Brain microvascular endothelial cell (primary cell): ENCODE measurements around the gene S100A16.

Experiments
- DNase-seq: peaks from one replicate; pipeline ENCODE4 v3.0.0-alpha.2; 2020
- H3K27ac ChIP-seq: fragments of 250-450 bp; sonication (Bioruptor Pico); 2 replicates; pipeline ENCODE4 v1.5.1; 2020; ENCODE audit warnings: mild to moderate bottlenecking, moderate library complexity
- H3K27me3 ChIP-seq: fragments of 250-450 bp; sonication (Bioruptor Pico); replicated peaks from 2 replicates; pipeline ENCODE4 v1.5.1; 2020; ENCODE audit warnings: mild to moderate bottlenecking
- H3K36me3 ChIP-seq: fragments of 250-450 bp; sonication (Bioruptor Pico); replicated peaks from 2 replicates; pipeline ENCODE4 v1.5.1; 2020; ENCODE audit warnings: mild to moderate bottlenecking
- H3K4me3 ChIP-seq: 2 replicates; pipeline ENCODE4 v1.5.1; 2011; ENCODE audit warnings: low read depth, mild to moderate bottlenecking, control low read depth, low read length, moderate library complexity
- in situ Hi-C: cut with HindIII; loops from 2 replicates; pipeline ENCODE4 v1.10.0; 2017; ENCODE audit warnings: low sequenced_read_pairs, low pct_ligation_motif_present
- TF ChIP-seq, protein P1 (sequence below): IDR thresholded peaks from 2 replicates; pipeline ENCODE4 v1.5.1; 2011; ENCODE audit warnings: low read depth, mild to moderate bottlenecking, moderate library complexity, low read length, control low read depth, inconsistent platforms; ENCODE audit errors: missing control alignments

Gene S100A16

DNA sequence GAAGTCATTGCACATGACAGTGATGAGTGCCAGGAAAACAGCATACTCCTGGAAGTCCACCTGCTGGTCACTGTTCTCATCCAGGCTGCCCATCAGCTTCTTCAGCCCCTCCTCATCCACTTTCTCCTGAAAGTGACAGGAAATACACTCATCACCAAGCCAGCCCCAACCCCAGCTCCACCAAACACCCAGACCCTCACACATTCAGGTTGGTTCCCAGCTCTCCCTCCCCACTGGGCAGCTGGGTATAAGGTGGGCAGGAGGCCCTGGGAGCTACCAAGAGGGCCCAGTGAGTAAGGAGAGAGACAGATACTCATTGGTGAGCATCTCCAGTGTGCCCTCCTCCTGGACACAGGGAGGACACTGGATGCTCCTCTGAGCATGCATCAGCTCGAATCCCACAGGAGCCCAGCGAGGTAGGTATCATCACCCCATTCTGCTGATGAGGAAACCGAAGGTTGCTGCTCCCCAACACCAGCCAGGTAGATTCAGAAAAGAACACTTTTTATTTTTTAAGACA, 51.4 kb downstream of the S100A16 start:
- Histone ChIP-seq H3K4me3 (no peak overlapping the region), H3K36me3 (no peaks in the 10 kb centered on the region), H3K27ac (no peak overlapping the region), H3K27me3 (no peaks in the 10 kb centered on the region)
- in situ Hi-C loops, result no loop called here
- TF ChIP-seq, protein P1, sequence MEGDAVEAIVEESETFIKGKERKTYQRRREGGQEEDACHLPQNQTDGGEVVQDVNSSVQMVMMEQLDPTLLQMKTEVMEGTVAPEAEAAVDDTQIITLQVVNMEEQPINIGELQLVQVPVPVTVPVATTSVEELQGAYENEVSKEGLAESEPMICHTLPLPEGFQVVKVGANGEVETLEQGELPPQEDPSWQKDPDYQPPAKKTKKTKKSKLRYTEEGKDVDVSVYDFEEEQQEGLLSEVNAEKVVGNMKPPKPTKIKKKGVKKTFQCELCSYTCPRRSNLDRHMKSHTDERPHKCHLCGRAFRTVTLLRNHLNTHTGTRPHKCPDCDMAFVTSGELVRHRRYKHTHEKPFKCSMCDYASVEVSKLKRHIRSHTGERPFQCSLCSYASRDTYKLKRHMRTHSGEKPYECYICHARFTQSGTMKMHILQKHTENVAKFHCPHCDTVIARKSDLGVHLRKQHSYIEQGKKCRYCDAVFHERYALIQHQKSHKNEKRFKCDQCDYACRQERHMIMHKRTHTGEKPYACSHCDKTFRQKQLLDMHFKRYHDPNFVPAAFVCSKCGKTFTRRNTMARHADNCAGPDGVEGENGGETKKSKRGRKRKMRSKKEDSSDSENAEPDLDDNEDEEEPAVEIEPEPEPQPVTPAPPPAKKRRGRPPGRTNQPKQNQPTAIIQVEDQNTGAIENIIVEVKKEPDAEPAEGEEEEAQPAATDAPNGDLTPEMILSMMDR, result no peak
- no peak for DNase-seq

DNA sequence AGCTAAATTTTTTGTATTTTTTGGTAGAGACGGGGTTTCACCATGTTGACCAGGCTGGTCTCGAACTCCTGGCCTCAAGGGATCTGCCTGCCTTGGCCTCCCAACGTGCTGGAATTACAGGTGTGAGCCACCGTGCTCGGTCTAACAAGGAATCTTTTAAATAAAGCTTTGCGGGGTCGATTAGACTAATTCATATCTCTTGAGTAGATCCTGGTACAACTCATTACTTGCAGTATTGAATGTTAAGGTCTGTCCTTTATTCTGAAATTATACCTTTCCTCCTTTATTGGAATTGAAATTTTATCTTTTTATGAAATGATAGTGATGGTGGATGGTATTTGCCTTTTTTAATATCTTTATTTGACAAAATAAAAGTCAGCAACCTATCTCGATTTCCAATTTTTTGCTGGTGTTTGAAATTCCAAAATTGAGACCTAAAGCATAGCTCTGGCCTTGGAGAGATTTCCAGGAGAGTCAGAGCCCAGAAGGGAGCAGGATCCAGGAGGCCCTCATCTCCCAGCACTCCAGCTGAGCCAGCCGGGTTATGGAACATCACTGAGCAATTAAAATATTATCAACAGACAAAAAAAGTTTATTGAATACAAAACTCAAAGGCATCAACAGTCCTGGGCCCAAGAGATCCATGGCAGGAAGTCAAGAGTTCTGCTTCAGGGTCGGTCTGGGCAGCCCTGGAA, 52.0 kb downstream of the S100A16 start:
- no peak overlapping the region for H3K27ac ChIP-seq
- no peaks in the 10 kb centered on the region for H3K27me3 ChIP-seq
- H3K36me3 ChIP-seq, result no peaks in the 10 kb centered on the region
- TF ChIP-seq, protein P1, result no peak
- in situ Hi-C loops, result no loop called here
- H3K4me3 ChIP-seq, result no peak overlapping the region
- no peak for DNase-seq

DNA sequence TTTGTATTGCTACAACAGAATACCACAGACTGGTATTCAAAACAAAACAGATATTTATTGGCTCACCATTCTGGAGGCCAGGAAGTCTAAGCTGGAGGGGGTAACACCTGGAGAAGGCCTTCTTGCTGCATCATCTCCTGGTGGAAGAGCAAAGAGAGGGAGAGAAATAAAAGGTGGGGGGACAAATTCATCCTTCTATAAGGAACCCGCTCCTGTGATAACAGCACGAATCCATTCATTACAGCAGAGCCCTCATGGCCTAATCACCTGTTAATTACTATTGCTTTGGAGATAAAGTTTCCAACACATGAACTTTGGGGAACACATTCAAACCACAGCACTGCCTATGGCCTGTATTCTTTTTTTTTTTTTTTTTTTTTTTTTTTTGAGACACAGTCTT, 52.7 kb downstream of the S100A16 start:
- H3K27ac ChIP-seq, result no peak overlapping the region
- DNase-seq, result no peak

DNA sequence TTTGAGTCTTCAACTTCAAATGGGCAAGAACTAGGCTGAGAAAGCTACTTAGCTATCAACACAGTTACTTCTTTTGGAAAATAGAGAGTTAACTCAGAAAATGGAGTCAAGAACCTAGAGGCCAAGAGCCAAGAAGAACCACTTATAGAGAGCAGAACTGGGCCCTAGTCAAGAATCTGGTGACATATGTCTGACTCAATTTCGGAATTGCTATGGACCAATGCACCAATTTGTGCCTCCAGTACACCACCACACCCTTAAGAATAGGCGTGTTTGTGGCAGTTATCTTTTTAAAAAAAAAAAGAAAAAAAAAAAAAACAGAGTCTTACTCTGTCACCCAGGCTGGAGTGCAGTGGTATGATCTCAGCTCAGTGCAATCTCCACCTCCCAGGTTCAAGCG, 55.1 kb downstream of the S100A16 start:
- no peak overlapping the region for H3K27ac ChIP-seq
- H3K36me3 ChIP-seq, result no peaks in the 10 kb centered on the region
- in situ Hi-C loops, result no loop called here
- TF ChIP-seq, protein P1, result no peak
- no peaks in the 10 kb centered on the region for H3K27me3 ChIP-seq
- no peak overlapping the region for H3K4me3 ChIP-seq
- no peak for DNase-seq

More for the DNA sequence above, 52.7 kb downstream of the S100A16 start:
- TF ChIP-seq, protein P1, result no peak
- Histone ChIP-seq H3K4me3 (no peak overlapping the region), H3K36me3 (no peaks in the 10 kb centered on the region), H3K27me3 (no peaks in the 10 kb centered on the region)
- in situ Hi-C loops, result no loop called here
